Stimulated activated CD4-positive, alpha-beta T cell treated with anti-CD3 and anti-CD28 coated beads, Interleukin-2, amount 100 ng/mL, for 4 hours (primary cell): Measurements from ENCODE around the gene KLHL40.
"Not testable (repeated sequence)": the region's sequence is repeated elsewhere in the genome, so short reads cannot be mapped to it uniquely, and the experiment has no call there.

Source experiments
- DNase-seq: peaks from one replicate; pipeline ENCODE4 v3.0.0-alpha.2; 2020; ENCODE audit warnings: low read depth

KLHL40 gene

DNA sequence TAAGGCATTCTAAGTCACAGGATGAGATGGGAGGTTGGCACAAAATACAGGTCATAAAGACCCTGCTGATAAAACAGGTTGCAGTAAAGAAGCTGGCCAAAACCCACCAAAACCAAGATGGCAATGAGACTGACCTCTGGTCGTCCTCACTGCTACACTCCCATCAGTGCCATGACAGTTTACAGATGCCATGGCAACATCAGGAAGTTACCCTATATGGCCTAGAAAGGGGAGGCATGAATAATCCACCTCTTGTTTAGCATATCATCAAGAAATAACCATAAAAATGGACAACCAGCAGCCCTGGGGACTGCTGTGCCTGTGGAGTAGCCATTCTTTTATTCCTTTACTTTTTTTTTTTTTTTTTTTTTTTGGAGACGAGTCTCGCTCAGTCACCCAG lies 37.1 kb downstream of the KLHL40 start:
- not testable (repeated sequence) for DNase-seq

DNA sequence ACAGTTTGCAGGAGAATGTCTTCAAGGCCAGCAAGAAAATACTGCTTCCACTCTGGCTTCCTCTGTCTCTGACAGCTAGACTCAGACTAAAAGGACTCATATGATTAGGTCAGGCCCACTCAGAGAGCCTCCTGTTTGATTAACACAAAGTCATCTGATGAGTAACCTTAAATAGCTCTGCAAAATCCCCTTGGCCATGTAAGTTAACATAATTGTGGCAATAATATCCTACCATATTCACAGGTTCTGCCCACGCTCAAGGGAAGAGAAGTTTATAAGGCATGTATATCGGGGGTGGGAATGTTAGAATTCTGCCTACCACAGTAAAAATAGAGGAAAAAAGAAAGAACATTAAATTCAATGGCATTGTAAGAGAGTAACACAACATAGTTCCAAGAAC lies 37.9 kb downstream of the KLHL40 start:
- DNase-seq = no peak

GRCh38 chr3:42725454-42725853 lies 40.1 kb downstream of the KLHL40 start:
- no peak for DNase-seq

DNA sequence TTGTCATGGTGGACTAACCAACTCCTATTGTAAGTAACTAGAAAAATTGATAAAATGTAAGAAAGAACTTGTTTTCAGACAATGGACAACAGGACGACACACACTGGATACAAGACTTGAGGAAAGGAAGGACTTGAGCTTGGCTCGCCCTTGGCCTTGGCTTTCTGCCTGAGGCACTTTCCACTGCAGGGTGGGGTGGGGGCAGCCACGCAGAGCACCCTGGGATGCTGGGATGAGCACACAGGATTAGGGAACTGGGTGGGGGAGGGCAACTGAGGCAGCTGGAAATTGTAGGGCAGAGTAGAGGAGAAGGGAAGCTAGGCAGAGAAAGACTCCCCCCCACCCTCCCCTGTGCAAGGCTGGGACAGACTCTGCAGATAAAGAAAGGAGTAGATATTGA lies 42.7 kb downstream of the KLHL40 start:
- no peak for DNase-seq

GRCh38 chr3:42728668-42729364 lies 43.5 kb downstream of the KLHL40 start:
- DNase-seq = no peak

DNA sequence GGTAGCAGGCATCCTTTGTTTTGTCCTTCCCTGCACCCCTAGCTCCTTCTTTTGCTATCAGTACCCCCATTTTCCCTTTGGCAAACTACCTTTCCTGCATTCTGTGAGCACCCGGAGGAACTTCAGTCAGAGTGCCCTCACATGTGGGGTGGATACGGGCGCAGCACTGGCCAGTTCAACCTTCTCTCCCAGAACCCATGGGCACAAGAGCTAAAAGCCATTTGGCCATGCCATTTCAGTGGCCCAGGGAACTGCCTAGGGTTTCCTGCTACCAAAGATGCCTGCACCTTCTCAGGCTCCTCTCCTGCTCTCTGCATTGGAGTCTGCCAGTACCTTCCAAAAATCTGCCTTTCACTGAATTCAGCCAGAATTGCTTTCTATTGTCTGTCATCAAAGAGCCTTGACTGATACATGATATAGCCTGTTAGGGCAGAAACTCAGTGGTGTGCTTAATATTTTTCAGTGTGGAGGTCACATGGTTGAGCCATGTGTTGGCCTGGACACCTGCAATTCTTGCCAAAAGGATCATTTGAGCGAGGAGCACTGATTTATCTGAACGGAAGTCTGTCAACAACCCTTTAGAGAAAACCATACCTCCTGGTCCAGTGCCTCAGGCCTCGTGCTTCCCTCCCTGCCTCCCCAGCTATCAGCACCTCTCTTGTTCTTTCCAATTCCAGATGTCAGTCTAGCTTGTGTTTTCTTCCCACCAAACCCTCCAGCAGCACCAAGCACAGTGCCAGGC lies 44.2 kb downstream of the KLHL40 start:
- no peak for DNase-seq

- DNase-seq = no peak
Observed at GRCh38 chr3:42730294-42730693, 45.0 kb downstream of the KLHL40 start.

GRCh38 chr3:42730706-42731420 lies 45.5 kb downstream of the KLHL40 start:
- DNase-seq = no peak

- DNase-seq = no peak
Observed at GRCh38 chr3:42731476-42732195, 46.3 kb downstream of the KLHL40 start.

DNA sequence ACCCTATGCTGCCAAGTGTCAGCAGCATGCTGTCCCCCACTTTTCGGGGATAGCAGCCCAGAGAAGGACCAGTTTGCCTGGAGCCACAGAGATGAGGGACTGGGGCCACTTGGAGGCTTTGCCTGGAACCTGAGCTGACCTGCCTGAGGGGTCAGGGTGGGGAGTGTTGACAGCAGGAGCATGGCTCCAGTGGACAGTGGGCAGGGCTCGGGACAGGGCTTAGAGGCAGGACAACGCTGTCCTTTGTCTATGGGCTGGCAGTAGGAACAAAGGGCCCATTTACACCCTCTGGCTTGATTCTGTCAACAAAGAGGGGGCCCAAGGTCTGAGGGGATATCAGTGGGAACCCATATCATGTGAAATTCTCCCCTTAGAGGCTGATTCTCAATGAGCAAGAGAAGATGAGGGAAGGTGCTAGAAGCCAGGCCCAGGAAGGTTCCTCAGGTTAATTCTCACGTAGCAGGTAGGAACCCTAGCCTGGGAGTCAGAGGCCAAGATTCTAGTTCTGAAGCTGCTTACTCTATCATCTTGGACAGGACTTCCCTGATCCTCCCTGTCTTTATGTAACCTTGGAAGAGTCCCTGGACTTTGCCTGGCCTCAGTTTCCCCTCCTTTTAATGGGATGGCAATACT lies 47.0 kb downstream of the KLHL40 start:
- no peak for DNase-seq

GRCh38 chr3:42732829-42733459 lies 47.6 kb downstream of the KLHL40 start:
- DNase-seq = no peak

GRCh38 chr3:42733501-42734262 lies 48.3 kb downstream of the KLHL40 start:
- no peak for DNase-seq

- DNase-seq = no peak
Observed at GRCh38 chr3:42734263-42734860, 49.0 kb downstream of the KLHL40 start.

GRCh38 chr3:42735019-42735418 lies 49.7 kb downstream of the KLHL40 start:
- DNase-seq = no peak

GRCh38 chr3:42735615-42736014 lies 50.3 kb downstream of the KLHL40 start:
- no peak for DNase-seq

- DNase-seq = no peak
Observed at GRCh38 chr3:42736081-42736480, 50.7 kb downstream of the KLHL40 start.

GRCh38 chr3:42736531-42736930 lies 51.2 kb downstream of the KLHL40 start:
- DNase-seq = no peak

- no peak for DNase-seq
Observed at GRCh38 chr3:42739401-42740158, 54.2 kb downstream of the KLHL40 start.

- DNase-seq = no peak
Observed at GRCh38 chr3:42741796-42742195, 56.5 kb downstream of the KLHL40 start.
